HG02642 (cell line): ENCODE results near the gene CCL8.
A peak's percentile ranks its signal among the peaks of the same experiment; 100 is the strongest.
"Not testable (repeated sequence)": the region's sequence is repeated elsewhere in the genome, so short reads cannot be mapped to it uniquely, and the experiment has no call there.

Source experiments
- ATAC-seq: cut with Tn5 transposase; IDR thresholded peaks from one replicate; pipeline ENCODE4 v1.9.1; 2021; ENCODE audit warnings: mild to moderate bottlenecking; ENCODE audit not compliant: unreplicated experiment, poor library complexity

CCL8 gene

GRCh38 chr17:34312080-34312479 is 7.2 kb upstream of the CCL8 start:
- ATAC-seq: no peak

- ATAC-seq: no peak
Measured at GRCh38 chr17:34313164-34313563, 6.1 kb upstream of the CCL8 start.

GRCh38 chr17:34314279-34314678 is 5.0 kb upstream of the CCL8 start:
- no peak for ATAC-seq

- ATAC-seq: no peak
Measured at GRCh38 chr17:34318474-34318873, 761 bp upstream of the CCL8 start.

- ATAC-seq: no peak
Measured at GRCh38 chr17:34321964-34322363, 2.7 kb downstream of the CCL8 start.

GRCh38 chr17:34327580-34327979 is 8.3 kb downstream of the CCL8 start:
- not testable (repeated sequence) for ATAC-seq

- ATAC-seq: no peak
Measured at GRCh38 chr17:34337701-34338100, 18.5 kb downstream of the CCL8 start.

GRCh38 chr17:34339138-34339770 is 20.0 kb downstream of the CCL8 start:
- no peak for ATAC-seq

- ATAC-seq: no peak
Measured at GRCh38 chr17:34341916-34342315, 22.7 kb downstream of the CCL8 start.

- no peak for ATAC-seq
Measured at GRCh38 chr17:34347063-34347462, 27.8 kb downstream of the CCL8 start.

- ATAC-seq: no peak
Measured at GRCh38 chr17:34349751-34350150, 30.5 kb downstream of the CCL8 start.

- no peak for ATAC-seq
Measured at GRCh38 chr17:34351096-34351495, 31.9 kb downstream of the CCL8 start.

GRCh38 chr17:34352191-34352590 is 33.0 kb downstream of the CCL8 start:
- no peak for ATAC-seq

GRCh38 chr17:34354637-34355036 is 35.4 kb downstream of the CCL8 start:
- no peak for ATAC-seq

- no peak for ATAC-seq
Measured at GRCh38 chr17:34356194-34356593, 37.0 kb downstream of the CCL8 start, which contains the start of gene CCL13. TSS of gene CCL13 (plus strand) at chr17:34356480. CDS start at chr17:34356527, 47 bp downstream.

- no peak for ATAC-seq
Measured at GRCh38 chr17:34357398-34357797, 38.2 kb downstream of the CCL8 start.

- no peak for ATAC-seq
Measured at GRCh38 chr17:34358631-34359030, 39.4 kb downstream of the CCL8 start.

- no peak for ATAC-seq
Measured at GRCh38 chr17:34360601-34361270, 41.5 kb downstream of the CCL8 start.

- ATAC-seq: peak; percentile 75
Measured at GRCh38 chr17:34361478-34362061, 42.3 kb downstream of the CCL8 start.

- ATAC-seq: no peak
Measured at GRCh38 chr17:34363183-34363661, 44.0 kb downstream of the CCL8 start, which contains the start of gene CCL1. TSS of gene CCL1 (minus strand) at chr17:34363233. CDS start at chr17:34363161, 72 bp downstream.

GRCh38 chr17:34364751-34365150 is 45.5 kb downstream of the CCL8 start:
- no peak for ATAC-seq
